HG03558 (cell line): ENCODE results near the gene FIS1.
A peak's percentile ranks its signal among the peaks of the same experiment; 100 is the strongest.
"Not testable (repeated sequence)": the region's sequence is repeated elsewhere in the genome, so short reads cannot be mapped to it uniquely, and the experiment has no call there.

Experiments used
- ATAC-seq: cut with Tn5 transposase; IDR thresholded peaks from one replicate; pipeline ENCODE4 v1.9.1; 2021; ENCODE audit warnings: moderate number of reproducible peaks; ENCODE audit not compliant: unreplicated experiment; ENCODE audit errors: extremely low read depth

The FIS1 gene

DNA sequence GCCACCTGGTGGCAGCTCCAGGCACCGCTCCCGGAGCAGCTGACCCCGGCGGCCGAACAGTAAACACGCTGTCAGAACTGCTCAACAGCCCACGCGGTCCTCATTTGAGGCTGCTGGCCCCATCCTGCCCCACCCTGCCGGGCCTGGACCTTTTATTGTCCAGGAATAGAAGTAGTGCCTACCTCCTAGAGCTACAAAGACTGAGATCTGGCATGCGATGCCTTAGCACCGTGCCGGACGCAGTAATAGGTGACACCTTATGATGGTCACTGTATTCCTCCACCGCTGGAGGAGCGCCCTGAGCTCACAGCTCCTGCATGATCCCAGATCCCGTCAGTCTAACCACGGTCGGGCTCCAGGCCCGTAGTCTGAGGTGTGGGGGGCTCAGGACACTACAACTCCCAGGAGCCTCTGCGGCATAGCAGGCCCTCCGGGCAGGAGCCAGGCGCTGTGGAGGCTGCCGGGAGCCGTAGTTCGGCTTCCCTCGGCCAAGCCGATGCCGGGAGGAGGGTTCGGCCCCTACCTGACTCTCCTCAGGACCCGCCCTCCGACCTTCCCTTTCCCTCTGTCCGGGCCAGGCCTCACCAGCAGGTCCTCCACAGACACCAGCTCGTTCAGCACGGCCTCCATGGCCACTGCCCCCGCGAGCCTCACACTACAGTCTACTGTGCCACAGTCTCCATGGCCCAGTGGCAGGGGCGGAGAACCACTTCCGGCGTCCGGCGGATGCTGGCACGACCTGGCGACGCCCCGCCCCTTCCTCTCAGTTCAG is at the start of gene FIS1:
Gene FIS1 (minus strand): TSS at position 707 of the 772 bp plus-strand sequence. CDS start 77 bp downstream, at position 630.
- peak; percentile 69 for ATAC-seq

DNA sequence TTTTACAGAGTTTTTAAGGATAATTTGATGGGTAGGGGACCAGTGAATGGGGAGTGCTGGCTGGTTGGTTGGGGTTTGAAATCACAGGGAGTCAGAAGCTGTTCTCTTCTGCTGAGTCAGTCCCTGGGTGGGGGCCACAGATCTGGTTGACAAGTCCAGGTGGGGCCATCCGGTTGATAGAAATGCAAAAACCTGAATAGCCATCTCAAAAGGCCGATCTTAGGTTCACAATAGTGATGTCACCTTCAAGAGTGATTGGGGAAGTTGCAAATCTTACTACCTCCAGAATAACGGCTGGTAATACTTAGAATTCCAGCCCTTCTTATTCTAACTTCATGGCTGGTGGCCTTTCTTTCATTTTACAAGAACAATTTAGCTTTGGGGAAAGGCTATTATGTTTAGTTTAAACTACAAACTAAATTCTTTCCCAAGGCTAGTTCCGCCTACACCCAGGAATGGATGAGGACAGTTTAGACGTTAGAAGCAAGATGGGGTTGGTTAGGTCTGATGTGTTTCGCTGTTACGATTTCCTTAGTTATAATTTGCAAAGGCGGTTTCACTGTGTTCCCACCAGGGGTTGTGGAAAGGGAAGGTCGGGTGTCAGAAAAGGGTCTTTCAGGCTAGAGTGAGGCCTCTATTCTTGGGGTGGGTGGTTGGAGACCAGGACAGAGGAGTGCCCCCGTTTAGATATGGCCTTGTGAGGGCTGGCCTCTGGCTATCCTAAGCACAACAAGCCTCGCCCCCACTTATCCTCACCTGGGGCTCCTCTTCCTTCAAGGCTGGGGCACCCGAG is 49.4 kb upstream of the FIS1 start:
- ATAC-seq, result no peak

DNA sequence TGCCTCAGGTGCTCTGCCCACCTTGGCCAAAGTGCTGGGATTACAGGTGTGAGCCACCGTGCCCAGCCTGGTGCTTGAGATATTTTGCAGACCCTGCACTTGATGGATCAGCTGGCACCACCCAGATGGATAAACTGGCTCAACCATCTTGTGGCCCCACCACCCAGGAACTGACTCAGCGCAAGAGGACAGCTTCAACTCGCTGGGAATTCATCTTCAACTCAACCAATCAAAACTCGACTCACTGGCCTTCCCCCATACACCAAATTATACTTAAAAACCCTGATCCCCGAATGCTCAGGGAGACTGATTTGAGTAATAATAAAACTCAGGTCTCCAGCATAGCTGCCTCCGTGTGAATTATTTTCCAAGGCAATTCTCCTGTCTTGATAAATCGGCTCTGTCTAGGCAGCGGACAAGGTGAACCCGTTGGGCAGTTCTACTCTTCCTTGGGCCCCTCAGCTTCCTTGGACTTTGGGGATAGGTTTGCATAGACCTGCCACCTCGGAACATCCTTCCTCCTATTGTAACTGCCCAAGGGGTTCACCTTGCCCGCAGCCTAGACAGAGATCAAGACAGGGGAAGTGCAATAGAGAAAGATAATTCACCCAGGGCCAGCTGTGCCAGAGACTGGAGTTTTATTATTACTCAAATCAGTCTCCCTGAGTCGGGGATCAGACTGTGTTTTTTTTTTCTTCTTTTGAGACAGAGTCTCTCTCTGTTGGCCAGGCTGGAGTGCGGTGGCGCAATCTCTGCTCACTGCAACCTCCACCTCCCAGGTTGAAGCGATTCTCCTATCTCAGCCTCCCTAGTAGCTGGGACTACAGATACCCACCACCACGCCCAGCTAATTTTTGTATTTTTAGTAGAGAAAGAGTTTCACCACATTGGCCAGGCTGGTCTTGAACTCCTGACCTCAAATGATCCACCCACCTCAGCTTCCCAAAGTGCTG is 48.5 kb upstream of the FIS1 start:
- ATAC-seq, result not testable (repeated sequence)

DNA sequence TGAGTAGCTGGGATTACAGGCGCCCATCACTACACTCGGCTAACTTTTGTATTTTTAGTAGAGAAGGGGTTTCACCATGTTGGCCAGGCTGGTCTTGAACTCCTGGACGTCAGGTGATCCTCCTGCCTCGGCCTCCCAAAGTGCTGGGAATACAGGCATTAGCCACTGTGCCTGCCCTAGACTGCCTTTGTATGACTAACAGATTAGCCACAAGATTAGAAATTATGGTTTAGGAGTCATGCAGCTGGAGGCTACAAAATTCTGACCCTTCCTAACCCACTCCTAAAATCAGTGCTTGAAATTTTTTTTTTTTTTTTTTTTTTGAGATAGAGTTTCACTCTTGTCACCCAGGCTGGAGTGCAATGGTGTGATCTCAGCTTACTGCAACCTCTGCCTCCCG is 47.7 kb upstream of the FIS1 start:
- ATAC-seq, result not testable (repeated sequence)

- ATAC-seq, result not testable (repeated sequence)
These were observed 45.5 kb upstream of the FIS1 start for GRCh38 chr7:101290186-101291037.

DNA sequence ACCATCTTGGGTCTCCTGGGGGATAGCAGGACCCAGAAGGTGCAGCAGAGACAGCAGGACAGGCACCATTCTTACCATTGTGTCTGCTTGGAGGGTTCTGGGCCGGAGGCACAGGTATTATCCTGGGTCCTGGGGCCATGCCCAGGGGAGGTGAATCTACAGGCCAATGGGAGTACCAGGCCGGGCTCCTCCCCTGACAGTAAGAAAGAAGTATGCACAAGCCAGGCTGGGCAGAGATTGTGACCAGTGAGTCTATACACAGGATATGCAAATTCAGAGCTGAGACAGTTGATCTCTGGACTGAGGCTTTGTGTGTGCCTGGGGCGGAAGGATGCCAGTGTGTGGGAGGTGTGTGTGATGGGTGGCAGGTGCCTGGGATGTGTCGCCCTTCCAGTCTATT is 44.8 kb upstream of the FIS1 start:
- not testable (repeated sequence) for ATAC-seq

GRCh38 chr7:101288439-101288838 is 43.6 kb upstream of the FIS1 start:
- no peak for ATAC-seq

GRCh38 chr7:101287032-101287431 is 42.2 kb upstream of the FIS1 start:
- ATAC-seq, result no peak

DNA sequence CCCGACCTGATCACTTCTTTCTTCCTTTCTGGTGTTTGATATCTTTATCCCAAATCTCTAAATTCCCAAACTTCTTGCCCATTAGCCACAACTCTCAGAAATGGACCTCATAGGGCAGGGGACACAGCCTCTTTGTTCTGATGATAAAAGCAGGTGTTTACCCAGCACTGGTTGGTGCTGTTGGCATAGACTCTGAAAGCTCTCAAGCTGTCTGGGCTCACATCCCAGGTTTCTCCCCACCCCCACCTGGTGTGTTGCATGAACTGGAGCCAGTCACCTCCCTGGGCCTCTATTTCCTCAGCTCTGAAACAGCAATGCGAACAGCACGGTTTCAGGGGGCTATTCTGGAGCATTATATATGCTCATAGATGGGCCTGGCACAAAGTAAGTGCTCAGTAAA is 41.0 kb upstream of the FIS1 start:
- ATAC-seq, result not testable (repeated sequence)

DNA sequence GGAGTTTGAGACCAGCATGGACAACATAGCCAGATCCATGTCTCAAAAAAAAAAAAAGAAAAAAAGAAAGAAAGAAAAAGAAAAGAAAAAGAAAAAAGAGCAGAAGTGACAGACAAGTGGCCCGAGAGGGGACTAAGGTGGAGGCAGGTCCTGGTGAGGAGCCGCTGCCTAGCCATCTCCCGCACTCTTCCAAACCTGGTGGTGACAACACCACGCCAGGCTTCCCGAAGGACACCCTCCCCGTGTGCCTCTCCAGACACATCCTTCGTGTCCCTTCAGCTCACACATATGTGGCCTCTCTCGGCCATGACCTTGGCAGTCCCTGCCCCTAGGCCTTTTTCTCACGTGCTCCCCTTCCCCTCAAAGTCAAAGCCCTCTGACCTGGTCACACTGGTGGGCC is 40.3 kb upstream of the FIS1 start:
- no peak for ATAC-seq

DNA sequence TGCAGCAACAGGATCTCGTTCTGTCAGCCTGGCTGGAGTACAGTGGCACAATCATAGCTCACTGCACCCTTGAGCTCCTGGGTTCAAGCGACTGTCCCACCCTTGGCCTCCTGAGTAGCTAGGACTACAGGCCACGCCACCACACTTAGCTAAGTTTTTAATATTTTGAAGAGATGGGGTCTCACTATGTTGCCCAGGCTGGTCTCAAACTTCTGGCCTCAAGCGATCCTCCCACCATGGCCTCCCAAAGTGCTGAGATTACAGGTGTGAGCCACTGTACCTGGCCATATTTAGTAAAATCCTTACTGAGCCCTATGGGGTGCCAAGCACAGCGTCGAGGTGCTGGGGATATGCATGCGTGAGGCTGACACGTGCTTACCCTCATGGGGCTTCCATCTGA is 36.0 kb upstream of the FIS1 start:
- ATAC-seq, result not testable (repeated sequence)

- no peak for ATAC-seq
These were observed 33.8 kb upstream of the FIS1 start for GRCh38 chr7:101278461-101279292.

DNA sequence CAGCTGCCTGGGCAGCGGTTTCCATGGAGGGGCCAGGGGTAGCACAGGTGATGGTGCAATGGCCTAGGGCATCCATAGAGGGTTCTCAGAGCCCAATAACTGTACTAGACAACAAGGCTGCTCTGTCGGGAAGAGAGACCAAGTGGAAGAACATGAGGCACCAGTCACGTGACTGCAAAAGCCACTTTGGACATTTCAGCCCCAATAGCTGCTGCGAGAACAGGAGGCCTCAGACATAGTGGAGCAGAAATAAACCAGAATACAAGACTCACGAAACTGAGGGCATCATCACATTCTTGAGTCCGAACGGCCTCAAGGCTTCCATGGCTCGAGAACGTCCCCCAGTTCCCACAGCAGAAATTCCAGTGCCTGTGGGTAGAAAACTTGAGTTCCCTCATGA is 32.3 kb upstream of the FIS1 start:
- ATAC-seq, result no peak

GRCh38 chr7:101273206-101273605 is 28.3 kb upstream of the FIS1 start:
- no peak for ATAC-seq

- ATAC-seq, result no peak
These were observed 26.1 kb upstream of the FIS1 start for GRCh38 chr7:101271021-101271420.

GRCh38 chr7:101269664-101270063 is 24.8 kb upstream of the FIS1 start:
- no peak for ATAC-seq

DNA sequence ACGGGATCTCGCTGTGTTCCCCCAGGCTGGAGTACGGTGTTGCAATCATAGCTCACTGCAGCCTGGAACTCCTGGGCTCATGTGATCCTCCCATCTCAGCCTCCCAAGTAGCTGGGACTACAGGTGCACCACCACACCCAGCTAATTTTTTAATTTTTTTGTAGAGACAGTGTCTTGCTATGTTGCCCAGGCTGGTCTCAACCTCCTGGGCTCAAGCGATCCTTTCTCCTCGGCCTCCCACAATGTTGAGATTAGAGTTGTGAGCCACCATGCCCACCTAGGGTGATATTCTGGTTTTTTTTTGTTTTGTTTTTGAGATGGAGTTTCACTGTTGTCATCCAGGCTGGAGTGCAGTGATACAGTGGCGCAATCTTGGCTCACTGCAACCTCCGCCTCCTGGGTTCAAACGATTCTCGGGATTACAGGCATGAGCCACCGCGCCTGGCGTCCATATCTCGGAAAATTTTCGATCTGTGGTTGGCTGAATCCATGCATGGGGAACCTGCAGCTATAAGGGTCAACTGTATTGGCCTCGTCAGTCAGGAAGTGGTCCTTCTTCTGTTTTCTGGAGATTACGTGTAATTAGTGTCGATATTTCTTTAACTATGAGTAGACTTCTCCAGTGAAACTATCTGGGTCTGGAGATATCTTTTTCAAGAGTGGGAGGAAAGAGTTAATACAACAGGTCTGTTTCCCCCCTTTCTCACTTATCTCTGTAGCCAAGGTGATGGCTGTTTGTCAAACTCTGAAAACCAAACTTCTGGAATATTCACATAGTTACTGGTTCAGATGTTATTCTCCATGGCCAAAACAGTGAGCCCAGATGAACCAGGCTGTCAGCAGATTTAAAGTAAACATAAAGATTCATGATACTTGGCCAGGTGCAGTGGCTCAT is 21.0 kb upstream of the FIS1 start:
- no peak for ATAC-seq
